GM12872 (cell line): ENCODE results near the gene MALT1.

ENCODE experiments used
- CTCF ChIP-seq: IDR thresholded peaks from 3 replicates; pipeline ENCODE4 v1.5.1; 2011; ENCODE audit warnings: low read depth, mild to moderate bottlenecking, low read length, moderate library complexity; ENCODE audit not compliant: insufficient read depth

MALT1 gene

GRCh38 chr18:58772161-58772560 is 100.9 kb downstream of the MALT1 start:
- no peak for TF ChIP-seq CTCF

GRCh38 chr18:58776084-58776483 is 104.8 kb downstream of the MALT1 start:
- TF ChIP-seq CTCF, result no peak

GRCh38 chr18:58777471-58777870 is 106.2 kb downstream of the MALT1 start:
- TF ChIP-seq CTCF, result no peak

GRCh38 chr18:58779529-58779928 is 108.3 kb downstream of the MALT1 start:
- TF ChIP-seq CTCF, result no peak

GRCh38 chr18:58780045-58780444 is 108.8 kb downstream of the MALT1 start:
- no peak for TF ChIP-seq CTCF

GRCh38 chr18:58781627-58782194 is 110.4 kb downstream of the MALT1 start:
- peak; percentile 89 for TF ChIP-seq CTCF

- no peak for TF ChIP-seq CTCF
Observed at GRCh38 chr18:58784601-58785137, 113.4 kb downstream of the MALT1 start.
